Measurements from ENCODE around the gene CEP112. TPM values are rescaled to one million over a fixed set of nuclear protein-coding genes. Genes with fewer than 3 reads are reported as not detected.

CEP112 gene
- total and polyA plus RNA-seq, 10 of the 15 experiments (the other 5 are each of a cell fraction or from before 2014, with no cell fraction given) = 0.11 to 3.8 (median 0.32) TPM; not detected in 1

GRCh38 chr17:65656390-65657250, 535.3 kb downstream of the CEP112 start (continued):
- TF ChIP-seq BCL3 (IDR thresholded peaks at IDR 0.05; ENCODE audit: borderline replicate concordance, insufficient read depth, low read depth, low read length, poor library complexity, severe bottlenecking) (peak; percentile 35), GABPA (IDR thresholded peaks at IDR 0.05; ENCODE audit: low read depth) (peak; percentile 57; the same call in 1 of the 2 replicates), E4F1 (IDR thresholded peaks at IDR 0.05; ENCODE audit: borderline replicate concordance, partially characterized antibody) (no peak), GATAD2B (conservative IDR thresholded peaks at IDR 0.05; ENCODE audit: low read depth) (no peak), BHLHE40 (IDR thresholded peaks at IDR 0.05; ENCODE audit: borderline replicate concordance in 1 of 2, low read depth in 2 of 2, low read length in 1 of 2) (peak in 1 of 2 experiments; percentile 5; a peak in 1 of 4 replicates), NRF1 (conservative IDR thresholded peaks at IDR 0.05; ENCODE audit: low read depth, low read length) (no peak), BCLAF1 (IDR thresholded peaks at IDR 0.05) (no peak), EED (IDR thresholded peaks at IDR 0.05; ENCODE audit: low read depth) (peak; percentile 63), POLR2AphosphoS5 (IDR thresholded peaks at IDR 0.05; ENCODE audit: low read length) (no peak), FOS (IDR thresholded peaks at IDR 0.05; ENCODE audit: borderline replicate concordance, extremely low read depth, insufficient read length) (no peak), ATF7 (IDR thresholded peaks at IDR 0.05; ENCODE audit: low read depth) (no peak), POLR2AphosphoS2 (IDR thresholded peaks at IDR 0.05; ENCODE audit: low read depth, low read length) (no peak), SMAD5 (IDR thresholded peaks at IDR 0.05; ENCODE audit: low read depth) (no peak), CBX5 (IDR thresholded peaks at IDR 0.05; ENCODE audit: low read depth) (peak; percentile 70; the same call in 1 of the 2 replicates), MYC (IDR thresholded peaks at IDR 0.05; ENCODE audit: insufficient read depth, insufficient read length, insufficient replicate concordance, low read length, severe bottlenecking) (no peak), MXI1 (IDR thresholded peaks at IDR 0.05; ENCODE audit: low read depth, low read length) (0 out of 2 replicates have a peak, but pooled peaks have one; percentile 18), CREM (IDR thresholded peaks at IDR 0.05; ENCODE audit: low read depth) (peak; percentile 82; the same call in 1 of the 2 replicates), DPF2 (IDR thresholded peaks at IDR 0.05) (peak; percentile 44)

Data from GM12878 (cell line).